Measurements from ENCODE around the gene STRC.
"Not testable (repeated sequence)": the region's sequence is repeated elsewhere in the genome, so short reads cannot be mapped to it uniquely, and the experiment has no call there.

GRCh38 chr15:43649430-43649926 lies 30.9 kb upstream of the STRC start:
- TF ChIP-seq, protein P1, sequence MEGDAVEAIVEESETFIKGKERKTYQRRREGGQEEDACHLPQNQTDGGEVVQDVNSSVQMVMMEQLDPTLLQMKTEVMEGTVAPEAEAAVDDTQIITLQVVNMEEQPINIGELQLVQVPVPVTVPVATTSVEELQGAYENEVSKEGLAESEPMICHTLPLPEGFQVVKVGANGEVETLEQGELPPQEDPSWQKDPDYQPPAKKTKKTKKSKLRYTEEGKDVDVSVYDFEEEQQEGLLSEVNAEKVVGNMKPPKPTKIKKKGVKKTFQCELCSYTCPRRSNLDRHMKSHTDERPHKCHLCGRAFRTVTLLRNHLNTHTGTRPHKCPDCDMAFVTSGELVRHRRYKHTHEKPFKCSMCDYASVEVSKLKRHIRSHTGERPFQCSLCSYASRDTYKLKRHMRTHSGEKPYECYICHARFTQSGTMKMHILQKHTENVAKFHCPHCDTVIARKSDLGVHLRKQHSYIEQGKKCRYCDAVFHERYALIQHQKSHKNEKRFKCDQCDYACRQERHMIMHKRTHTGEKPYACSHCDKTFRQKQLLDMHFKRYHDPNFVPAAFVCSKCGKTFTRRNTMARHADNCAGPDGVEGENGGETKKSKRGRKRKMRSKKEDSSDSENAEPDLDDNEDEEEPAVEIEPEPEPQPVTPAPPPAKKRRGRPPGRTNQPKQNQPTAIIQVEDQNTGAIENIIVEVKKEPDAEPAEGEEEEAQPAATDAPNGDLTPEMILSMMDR (IDR thresholded peaks at IDR 0.05 in 8 of 11, conservative IDR thresholded peaks at IDR 0.05 in 3 of 11) = not testable (repeated sequence)
- TF ChIP-seq POLR2A (IDR thresholded peaks at IDR 0.05) = not testable (repeated sequence)

Data from spleen (tissue), 7 donors.